WERI-Rb-1 (cell line): Measurements from ENCODE around the gene KCNN3.

Experiments used
- DNase-seq: peaks from one replicate; pipeline ENCODE4 v3.0.0-alpha.2; 2020
- H3K27ac ChIP-seq: fragments of 250-450 bp; sonication (Bioruptor Pico); 2 replicates; pipeline ENCODE4 v1.5.1; 2020; ENCODE audit warnings: mild to moderate bottlenecking, moderate library complexity
- H3K27me3 ChIP-seq: fragments of 250-450 bp; sonication (Bioruptor Pico); 2 replicates; pipeline ENCODE4 v1.5.1; 2021; ENCODE audit warnings: mild to moderate bottlenecking, low read depth, moderate library complexity; ENCODE audit not compliant: insufficient read depth, severe bottlenecking
- H3K36me3 ChIP-seq: fragments of 250-450 bp; sonication (Bioruptor Pico); 2 replicates; pipeline ENCODE4 v1.5.1; 2020; ENCODE audit warnings: mild to moderate bottlenecking, moderate library complexity
- H3K4me3 ChIP-seq: 2 replicates; pipeline ENCODE4 v1.5.1; 2011; ENCODE audit warnings: low read depth, mild to moderate bottlenecking, control low read depth, low read length
- H3K9me3 ChIP-seq: fragments of 250-450 bp; sonication (Bioruptor Pico); 2 replicates; pipeline ENCODE4 v1.5.1; 2021; ENCODE audit warnings: mild to moderate bottlenecking, moderate library complexity; ENCODE audit not compliant: severe bottlenecking
- TF ChIP-seq, protein P1 (sequence below): IDR thresholded peaks from 2 replicates; pipeline ENCODE4 v1.5.1; 2011; ENCODE audit warnings: low read depth, mild to moderate bottlenecking, control low read depth, inconsistent platforms, low read length

KCNN3 gene

DNA sequence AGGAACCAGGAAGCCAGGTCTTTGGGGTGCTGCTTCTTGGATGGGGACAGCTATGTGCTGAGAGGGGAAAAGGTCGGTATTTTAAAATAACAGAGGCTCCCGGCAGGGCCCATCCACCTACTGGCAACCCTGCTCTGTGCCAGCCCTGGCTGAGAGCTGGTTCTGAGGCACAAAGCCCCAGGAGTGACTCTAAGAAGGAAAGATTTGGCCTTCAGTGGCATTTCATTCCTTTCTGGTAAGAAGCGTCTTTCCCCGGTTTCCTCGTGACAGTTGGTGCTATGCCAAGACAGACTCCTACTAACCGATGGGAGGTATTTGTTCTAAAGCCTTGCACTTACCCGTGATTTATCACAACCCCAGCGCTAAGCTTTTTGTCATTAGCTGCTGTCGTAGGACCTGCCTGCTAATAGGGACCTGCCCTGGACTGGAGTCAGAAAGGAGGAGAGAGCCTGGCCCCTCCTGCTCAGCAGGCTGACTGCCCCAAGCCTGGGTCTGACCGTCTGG, 139.0 kb downstream of the KCNN3 start:
- Histone ChIP-seq H3K4me3 (no peak overlapping the region), H3K36me3 (no peaks in the 10 kb centered on the region), H3K9me3 (peaks cover 4% of the 10 kb centered on the region), H3K27ac (no peak overlapping the region), H3K27me3 (peaks cover 100% of the 10 kb centered on the region)
- DNase-seq: peak; percentile 91
- TF ChIP-seq, protein P1, sequence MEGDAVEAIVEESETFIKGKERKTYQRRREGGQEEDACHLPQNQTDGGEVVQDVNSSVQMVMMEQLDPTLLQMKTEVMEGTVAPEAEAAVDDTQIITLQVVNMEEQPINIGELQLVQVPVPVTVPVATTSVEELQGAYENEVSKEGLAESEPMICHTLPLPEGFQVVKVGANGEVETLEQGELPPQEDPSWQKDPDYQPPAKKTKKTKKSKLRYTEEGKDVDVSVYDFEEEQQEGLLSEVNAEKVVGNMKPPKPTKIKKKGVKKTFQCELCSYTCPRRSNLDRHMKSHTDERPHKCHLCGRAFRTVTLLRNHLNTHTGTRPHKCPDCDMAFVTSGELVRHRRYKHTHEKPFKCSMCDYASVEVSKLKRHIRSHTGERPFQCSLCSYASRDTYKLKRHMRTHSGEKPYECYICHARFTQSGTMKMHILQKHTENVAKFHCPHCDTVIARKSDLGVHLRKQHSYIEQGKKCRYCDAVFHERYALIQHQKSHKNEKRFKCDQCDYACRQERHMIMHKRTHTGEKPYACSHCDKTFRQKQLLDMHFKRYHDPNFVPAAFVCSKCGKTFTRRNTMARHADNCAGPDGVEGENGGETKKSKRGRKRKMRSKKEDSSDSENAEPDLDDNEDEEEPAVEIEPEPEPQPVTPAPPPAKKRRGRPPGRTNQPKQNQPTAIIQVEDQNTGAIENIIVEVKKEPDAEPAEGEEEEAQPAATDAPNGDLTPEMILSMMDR: no peak

DNA sequence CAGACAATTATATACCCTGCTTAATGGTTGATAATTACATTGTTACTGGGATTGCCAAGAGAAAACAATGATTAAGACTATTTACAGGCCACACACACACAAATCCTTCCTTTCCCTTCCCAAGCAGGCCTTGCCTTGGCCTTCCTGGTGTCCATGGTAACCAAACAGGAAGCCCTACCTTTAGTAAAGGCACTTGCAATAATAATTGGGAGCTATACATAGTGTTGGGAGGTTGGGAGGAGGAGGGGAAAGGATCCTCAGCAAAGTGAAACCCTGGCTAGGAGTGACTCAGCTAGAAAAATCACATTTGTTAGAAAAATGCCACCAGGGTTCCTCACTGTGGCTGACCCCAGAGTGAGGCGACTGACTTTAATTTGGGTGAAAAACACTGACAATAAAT, 139.8 kb downstream of the KCNN3 start:
- Histone ChIP-seq H3K9me3 (peaks cover 4% of the 10 kb centered on the region), H3K27ac (no peak overlapping the region), H3K4me3 (no peak overlapping the region), H3K36me3 (no peaks in the 10 kb centered on the region), H3K27me3 (peaks cover 99% of the 10 kb centered on the region)
- DNase-seq: no peak
- TF ChIP-seq, protein P1: no peak

DNA sequence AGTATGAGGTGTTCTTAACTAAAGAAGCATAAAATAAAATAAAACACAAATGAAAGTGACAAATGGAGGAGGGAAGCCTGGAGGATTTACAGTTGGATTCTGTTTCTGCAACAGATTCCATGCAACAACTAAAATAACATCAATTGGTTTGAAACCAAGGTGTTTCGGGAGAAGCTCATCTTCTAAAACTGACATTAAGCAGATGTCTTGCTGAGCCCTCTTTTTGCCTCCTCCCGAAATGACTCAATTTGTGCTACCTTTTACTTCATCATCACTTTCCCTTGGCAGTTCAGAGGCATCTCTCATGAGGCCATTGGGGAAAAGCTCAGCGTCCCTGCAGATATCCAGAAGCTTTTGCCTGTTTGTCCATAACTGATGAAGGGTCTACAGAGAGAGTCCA, 140.5 kb downstream of the KCNN3 start:
- H3K4me3 ChIP-seq: no peak overlapping the region
- H3K36me3 ChIP-seq: no peaks in the 10 kb centered on the region
- DNase-seq: no peak
- H3K9me3 ChIP-seq: peaks cover 4% of the 10 kb centered on the region
- TF ChIP-seq, protein P1: no peak
- H3K27me3 ChIP-seq: peaks cover 99% of the 10 kb centered on the region
- H3K27ac ChIP-seq: no peak overlapping the region

DNA sequence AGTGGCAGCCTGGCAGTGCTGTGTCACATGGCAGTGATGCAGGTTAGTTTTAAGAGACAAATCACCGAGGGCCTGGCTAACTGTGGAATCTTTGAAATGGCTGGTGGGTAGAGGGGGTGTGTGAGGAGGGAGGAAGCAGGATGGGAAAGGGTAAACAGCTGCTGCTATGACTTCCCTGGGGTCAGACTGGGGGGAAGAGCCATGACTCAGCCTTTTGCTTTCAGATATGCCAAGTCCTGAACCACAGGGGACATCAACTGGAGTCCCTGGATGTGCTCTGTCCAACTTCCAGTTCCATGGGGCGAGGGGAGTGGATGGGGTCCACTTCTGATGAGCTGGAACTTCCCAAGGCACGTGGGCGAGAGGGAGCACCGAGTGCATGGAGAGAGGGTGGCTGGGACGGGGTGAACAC, 141.0 kb downstream of the KCNN3 start:
- H3K27me3 ChIP-seq: peaks cover 99% of the 10 kb centered on the region
- no peak overlapping the region for H3K27ac ChIP-seq
- no peak for DNase-seq
- H3K9me3 ChIP-seq: peaks cover 4% of the 10 kb centered on the region
- H3K36me3 ChIP-seq: no peaks in the 10 kb centered on the region
- no peak overlapping the region for H3K4me3 ChIP-seq
- TF ChIP-seq, protein P1: no peak

DNA sequence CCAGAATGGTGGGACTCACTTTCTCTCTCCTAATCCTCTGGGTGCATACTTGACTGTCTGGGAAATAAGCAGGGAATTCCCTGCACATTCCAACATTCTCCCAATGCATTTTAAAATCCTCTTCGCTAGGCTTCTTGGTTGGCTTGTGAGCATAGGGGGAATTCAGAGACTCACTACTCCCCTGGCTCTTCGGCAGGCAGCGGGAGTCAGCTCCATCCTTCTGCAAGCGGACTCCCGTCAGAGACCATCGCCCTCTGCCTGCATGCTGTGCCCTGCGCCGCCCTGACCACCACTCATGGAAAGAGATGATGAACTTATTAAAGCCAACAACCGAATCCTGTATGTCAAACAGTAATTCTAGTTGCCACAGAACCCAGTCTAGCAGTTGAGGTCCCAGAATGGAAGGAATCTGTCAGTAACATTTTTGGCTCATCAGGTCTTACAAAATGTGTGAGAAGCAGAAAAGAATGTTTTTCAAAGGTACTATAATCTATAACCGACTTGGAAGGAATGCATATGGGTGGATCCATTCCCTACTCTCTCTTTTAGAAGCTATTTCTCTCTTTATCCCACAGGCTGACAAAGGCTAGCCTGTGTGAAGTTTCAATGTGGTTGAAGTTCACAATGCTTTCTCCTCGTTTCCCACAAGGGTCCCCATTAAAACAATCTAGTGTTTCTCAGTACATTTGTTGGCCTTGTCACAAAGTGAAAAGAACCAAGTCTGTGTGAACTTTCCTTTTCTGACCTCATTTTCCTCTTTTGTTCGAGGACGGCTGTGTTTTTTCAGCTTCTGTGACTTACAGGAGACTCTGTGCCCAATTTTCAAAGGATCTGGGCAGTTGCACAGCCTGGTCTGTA, 143.0 kb downstream of the KCNN3 start:
- Histone ChIP-seq H3K9me3 (peaks cover 4% of the 10 kb centered on the region), H3K27me3 (peaks cover 99% of the 10 kb centered on the region), H3K4me3 (no peak overlapping the region), H3K36me3 (no peaks in the 10 kb centered on the region), H3K27ac (no peak overlapping the region)
- TF ChIP-seq, protein P1: no peak
- DNase-seq: no peak
